CD4-positive, CD25-positive, alpha-beta regulatory T cell (primary cell): ENCODE measurements around the gene TCOF1. TPM values are rescaled to one million over a fixed set of nuclear protein-coding genes. Genes with fewer than 3 reads are reported as not detected.

Experiments used
- ATAC-seq, 2 donors: fragments of 150-1000 bp; cut with Tn5 transposase; one replicate each; pipeline ENCODE4 v1.10.0; 2021; ENCODE audit warnings: low read depth in 2 of 2, moderate number of reproducible peaks in 2 of 2, moderate library complexity in 1 of 2
- DNase-seq, 3 donors: peaks; one replicate each; pipeline versions ENCODE4 v3.0.0 to v3.0.0-alpha.2; 2012 to 2022; ENCODE audit warnings: mixed read lengths in 1 of 3
- H3K27ac ChIP-seq: one replicate; pipeline ENCODE4 v1.7.0; 2013; ENCODE audit warnings: mild to moderate bottlenecking, low read length; ENCODE audit not compliant: insufficient read depth, poor library complexity, severe bottlenecking
- H3K27me3 ChIP-seq: one replicate; pipeline ENCODE4 v1.7.0; 2013; ENCODE audit warnings: low read length; ENCODE audit not compliant: control insufficient read depth, insufficient read depth
- H3K36me3 ChIP-seq: one replicate; pipeline ENCODE4 v1.7.0; 2013; ENCODE audit warnings: mild to moderate bottlenecking, low read length, moderate library complexity; ENCODE audit not compliant: control insufficient read depth, insufficient read depth
- H3K4me1 ChIP-seq: 2 replicates; pipeline ENCODE4 v1.7.0; 2013; ENCODE audit warnings: mild to moderate bottlenecking, low read length; ENCODE audit not compliant: insufficient read depth, control insufficient read depth, poor library complexity, severe bottlenecking
- H3K4me3 ChIP-seq: one replicate; pipeline ENCODE4 v1.7.0; 2013; ENCODE audit warnings: low read depth, mild to moderate bottlenecking, low read length, moderate library complexity
- H3K9me3 ChIP-seq, 2 experiments: 1 replicate in 1 of 2; 2 replicates in 1 of 2; pipeline ENCODE4 v1.7.0; 2013; ENCODE audit warnings: low read length in 2 of 2, mild to moderate bottlenecking in 1 of 2, moderate library complexity in 1 of 2; ENCODE audit not compliant: control insufficient read depth in 2 of 2
- H3K27ac Mint-ChIP-seq, 3 donors: one replicate each; pipeline ENCODE4 v1.8.0; 2020 to 2022; ENCODE audit warnings: mild to moderate bottlenecking in 3 of 3, mixed read lengths in 3 of 3, moderate library complexity in 2 of 3
- H3K27me3 Mint-ChIP-seq: one replicate; pipeline ENCODE4 v1.8.0; 2022; ENCODE audit warnings: mild to moderate bottlenecking, mixed read lengths
- H3K36me3 Mint-ChIP-seq: one replicate; pipeline ENCODE4 v1.8.0; 2020; ENCODE audit warnings: mixed read lengths
- H3K4me1 Mint-ChIP-seq, 4 donors: one replicate each; pipeline ENCODE4 v1.8.0; 2020 to 2022; ENCODE audit warnings: mixed read lengths in 4 of 4, mild to moderate bottlenecking in 1 of 4
- H3K4me3 Mint-ChIP-seq, 4 donors: one replicate each; pipeline ENCODE4 v1.8.0; 2020 to 2022; ENCODE audit warnings: mild to moderate bottlenecking in 4 of 4, mixed read lengths in 4 of 4, moderate library complexity in 3 of 4
- H3K9me3 Mint-ChIP-seq, 7 donors: one replicate each; pipeline ENCODE4 v1.8.0; 2020 to 2022; ENCODE audit warnings: mixed read lengths in 7 of 7, mild to moderate bottlenecking in 3 of 7, moderate library complexity in 2 of 7
- polyA plus RNA-seq, 4 donors: library from polyadenylated mRNA; unstranded; fragments of 300-500 nt; fragmentation: Illumina TruSeq; gene quantifications; one replicate each; pipeline ENCODE4 v1.2.3, GENCODE V29; 2021
- total RNA-seq: library from RNA; stranded (reverse); gene quantifications from one replicate; pipeline ENCODE4 v1.2.3, GENCODE V29; 2022

Gene TCOF1
- total and polyA plus RNA-seq, 5 donors from 2014 or later = 2.7 to 58.3 (median 3.9) TPM

- peak overlapping the region; percentile 80 for H3K4me3 ChIP-seq
- H3K9me3 Mint-ChIP-seq = no peaks in the 10 kb centered on the region
- no peak for ATAC-seq
These were observed 762 bp upstream of the TCOF1 start for GRCh38 chr5:150356575-150357294.

GRCh38 chr5:150358261-150359095 lies 981 bp downstream of the TCOF1 start:
- Mint-ChIP-seq H3K27me3 (no peaks in the 10 kb centered on the region), H3K9me3 (no peaks in the 10 kb centered on the region), H3K4me3 (peak overlapping the region; percentile 82 to 94 (median 90)), H3K36me3 (peaks cover 18% of the 10 kb centered on the region), H3K27ac (peak overlapping the region; percentile 77 to 86 (median 78)), H3K4me1 (peaks cover 11 to 53% (median 33%) of the 10 kb centered on the region in 4 donors)
- ATAC-seq (no peak), DNase-seq (no peak)
- Histone ChIP-seq H3K4me3 (peak overlapping the region; percentile 84), H3K27ac (peak overlapping the region; percentile 73), H3K36me3 (peaks cover 29% of the 10 kb centered on the region), H3K27me3 (no peaks in the 10 kb centered on the region), H3K4me1 (peaks cover 26% of the 10 kb centered on the region), H3K9me3 (no peaks in the 10 kb centered on the region)

More at GRCh38 chr5:150356575-150357294, 762 bp upstream of the TCOF1 start:
- H3K9me3 ChIP-seq = no peaks in the 10 kb centered on the region
- no peak for DNase-seq
- Mint-ChIP-seq H3K27ac (peak overlapping the region in 2 of 3 donors; percentile 86 to 94), H3K27me3 (no peaks in the 10 kb centered on the region), H3K36me3 (peaks cover 9% of the 10 kb centered on the region), H3K4me1 (peaks cover 11 to 40% (median 23%) of the 10 kb centered on the region in 4 donors), H3K4me3 (peak overlapping the region; percentile 82 to 94 (median 86))
- peaks cover 26% of the 10 kb centered on the region for H3K4me1 ChIP-seq
- peaks cover 12% of the 10 kb centered on the region for H3K36me3 ChIP-seq
- peak overlapping the region; percentile 73 for H3K27ac ChIP-seq
- no peaks in the 10 kb centered on the region for H3K27me3 ChIP-seq

- Mint-ChIP-seq H3K4me1 (peaks cover 7 to 55% (median 36%) of the 10 kb centered on the region in 4 donors), H3K36me3 (peaks cover 28% of the 10 kb centered on the region), H3K9me3 (no peaks in the 10 kb centered on the region), H3K4me3 (no peak overlapping the region), H3K27me3 (no peaks in the 10 kb centered on the region), H3K27ac (no peak overlapping the region)
- H3K4me1 ChIP-seq = peaks cover 26% of the 10 kb centered on the region
- H3K27me3 ChIP-seq = no peaks in the 10 kb centered on the region
- no peak overlapping the region for H3K27ac ChIP-seq
- H3K36me3 ChIP-seq = peaks cover 55% of the 10 kb centered on the region
- H3K4me3 ChIP-seq = no peak overlapping the region
- DNase-seq (no peak), ATAC-seq (no peak)
- no peaks in the 10 kb centered on the region for H3K9me3 ChIP-seq
These were observed 3.8 kb downstream of the TCOF1 start for GRCh38 chr5:150361301-150361700.

- H3K27me3 Mint-ChIP-seq = no peaks in the 10 kb centered on the region
- H3K9me3 Mint-ChIP-seq = no peaks in the 10 kb centered on the region
- no peaks in the 10 kb centered on the region for H3K27me3 ChIP-seq
- H3K27ac Mint-ChIP-seq = peak overlapping the region in 2 of 3 donors; percentile 8 to 43
- H3K36me3 ChIP-seq = peaks cover 66% of the 10 kb centered on the region
- H3K27ac ChIP-seq = no peak overlapping the region
- peaks cover 38% of the 10 kb centered on the region for H3K36me3 Mint-ChIP-seq
- no peaks in the 10 kb centered on the region for H3K9me3 ChIP-seq
- no peak overlapping the region for H3K4me3 ChIP-seq
- H3K4me1 Mint-ChIP-seq = peaks cover 7 to 43% (median 29%) of the 10 kb centered on the region in 4 donors
- ATAC-seq = no peak
- no peak for DNase-seq
- H3K4me3 Mint-ChIP-seq = peak overlapping the region in 1 of 4 donors; percentile 8
- peaks cover 16% of the 10 kb centered on the region for H3K4me1 ChIP-seq
These were observed 5.7 kb downstream of the TCOF1 start for GRCh38 chr5:150363185-150363584.

GRCh38 chr5:150364004-150364403 lies 6.5 kb downstream of the TCOF1 start:
- H3K4me1 ChIP-seq = peaks cover 8% of the 10 kb centered on the region
- Mint-ChIP-seq H3K27ac (no peak overlapping the region), H3K36me3 (peaks cover 39% of the 10 kb centered on the region), H3K9me3 (no peaks in the 10 kb centered on the region), H3K27me3 (no peaks in the 10 kb centered on the region), H3K4me3 (peak overlapping the region in 1 of 4 donors; percentile 11), H3K4me1 (peaks cover 7 to 35% (median 28%) of the 10 kb centered on the region in 4 donors)
- no peak for DNase-seq
- H3K9me3 ChIP-seq = no peaks in the 10 kb centered on the region
- ATAC-seq = no peak
- H3K36me3 ChIP-seq = peaks cover 74% of the 10 kb centered on the region
- no peak overlapping the region for H3K27ac ChIP-seq
- no peaks in the 10 kb centered on the region for H3K27me3 ChIP-seq
- H3K4me3 ChIP-seq = no peak overlapping the region

GRCh38 chr5:150368526-150368925 lies 11.0 kb downstream of the TCOF1 start:
- ATAC-seq (no peak), DNase-seq (no peak)
- Histone ChIP-seq H3K27me3 (no peaks in the 10 kb centered on the region), H3K27ac (no peak overlapping the region), H3K4me1 (no peaks in the 10 kb centered on the region), H3K4me3 (no peak overlapping the region), H3K36me3 (peaks cover 83% of the 10 kb centered on the region), H3K9me3 (no peaks in the 10 kb centered on the region)
- H3K9me3 Mint-ChIP-seq = peaks cover 0 to 2% (median 0%) of the 10 kb centered on the region in 7 donors
- H3K4me1 Mint-ChIP-seq = peaks cover 0 to 6% (median under 1%) of the 10 kb centered on the region in 4 donors
- no peak overlapping the region for H3K27ac Mint-ChIP-seq
- H3K36me3 Mint-ChIP-seq = peaks cover 46% of the 10 kb centered on the region
- no peaks in the 10 kb centered on the region for H3K27me3 Mint-ChIP-seq
- no peak overlapping the region for H3K4me3 Mint-ChIP-seq

- no peak for ATAC-seq
- no peak overlapping the region for H3K27ac Mint-ChIP-seq
These were observed 15.1 kb downstream of the TCOF1 start for GRCh38 chr5:150372639-150373038.

More at GRCh38 chr5:150372639-150373038, 15.1 kb downstream of the TCOF1 start:
- peaks cover 0 to 4% (median 2%) of the 10 kb centered on the region in 4 donors for H3K4me1 Mint-ChIP-seq
- Histone ChIP-seq H3K36me3 (peaks cover 94% of the 10 kb centered on the region), H3K9me3 (no peaks in the 10 kb centered on the region), H3K27me3 (no peaks in the 10 kb centered on the region), H3K4me3 (no peak overlapping the region), H3K4me1 (no peaks in the 10 kb centered on the region), H3K27ac (no peak overlapping the region)
- DNase-seq = no peak
- peaks cover 0 to 2% (median 0%) of the 10 kb centered on the region in 7 donors for H3K9me3 Mint-ChIP-seq
- peaks cover 45% of the 10 kb centered on the region for H3K36me3 Mint-ChIP-seq
- H3K27me3 Mint-ChIP-seq = no peaks in the 10 kb centered on the region
- H3K4me3 Mint-ChIP-seq = peak overlapping the region in 1 of 4 donors; percentile 5
